ENCODE data around the gene TDRD7. TPM values are rescaled to one million over a fixed set of nuclear protein-coding genes. Genes with fewer than 3 reads are reported as not detected.

TDRD7 gene
- total RNA-seq, 1 donor from 2014 or later: 20.4 TPM

- no peak overlapping the region for H3K27ac ChIP-seq (ENCODE audit: low read depth, low read length)
- peaks cover 10% of the 10 kb centered on the region for H3K27me3 ChIP-seq (ENCODE audit: insufficient read depth, low read length)
- no peaks in the 10 kb centered on the region for H3K27me3 Mint-ChIP-seq (ENCODE audit: low read depth, unreplicated experiment)
- no peaks in the 10 kb centered on the region for H3K36me3 Mint-ChIP-seq (ENCODE audit: low read depth, unreplicated experiment)
- H4K20me1 ChIP-seq (ENCODE audit: insufficient read depth, low read length): no peaks in the 10 kb centered on the region
- no peaks in the 10 kb centered on the region for H3K4me1 ChIP-seq (ENCODE audit: insufficient read depth, low read length)
- peaks cover 8% of the 10 kb centered on the region for H3K4me1 Mint-ChIP-seq (ENCODE audit: low read depth, unreplicated experiment)
- H3K4me3 ChIP-seq (ENCODE audit: insufficient read depth, low read depth, low read length): no peak overlapping the region
- H2AFZ ChIP-seq (ENCODE audit: low read depth, low read length): no peak overlapping the region
- no peaks in the 10 kb centered on the region for H3K9me3 ChIP-seq (ENCODE audit: insufficient read depth, low read depth, low read length)
- H3K9ac ChIP-seq (ENCODE audit: low read length): no peak overlapping the region
- no peak overlapping the region for H3K27ac Mint-ChIP-seq (ENCODE audit: unreplicated experiment)
- TF ChIP-seq, protein P1, sequence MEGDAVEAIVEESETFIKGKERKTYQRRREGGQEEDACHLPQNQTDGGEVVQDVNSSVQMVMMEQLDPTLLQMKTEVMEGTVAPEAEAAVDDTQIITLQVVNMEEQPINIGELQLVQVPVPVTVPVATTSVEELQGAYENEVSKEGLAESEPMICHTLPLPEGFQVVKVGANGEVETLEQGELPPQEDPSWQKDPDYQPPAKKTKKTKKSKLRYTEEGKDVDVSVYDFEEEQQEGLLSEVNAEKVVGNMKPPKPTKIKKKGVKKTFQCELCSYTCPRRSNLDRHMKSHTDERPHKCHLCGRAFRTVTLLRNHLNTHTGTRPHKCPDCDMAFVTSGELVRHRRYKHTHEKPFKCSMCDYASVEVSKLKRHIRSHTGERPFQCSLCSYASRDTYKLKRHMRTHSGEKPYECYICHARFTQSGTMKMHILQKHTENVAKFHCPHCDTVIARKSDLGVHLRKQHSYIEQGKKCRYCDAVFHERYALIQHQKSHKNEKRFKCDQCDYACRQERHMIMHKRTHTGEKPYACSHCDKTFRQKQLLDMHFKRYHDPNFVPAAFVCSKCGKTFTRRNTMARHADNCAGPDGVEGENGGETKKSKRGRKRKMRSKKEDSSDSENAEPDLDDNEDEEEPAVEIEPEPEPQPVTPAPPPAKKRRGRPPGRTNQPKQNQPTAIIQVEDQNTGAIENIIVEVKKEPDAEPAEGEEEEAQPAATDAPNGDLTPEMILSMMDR (IDR thresholded peaks at IDR 0.05; ENCODE audit: insufficient read depth, low read depth, low read length): no peak
- no peak for TF ChIP-seq EZH2 (IDR thresholded peaks at IDR 0.05; ENCODE audit: insufficient read depth, low read length)
- no peaks in the 10 kb centered on the region for H3K36me3 ChIP-seq (ENCODE audit: insufficient read depth, low read length)
- H3K4me2 ChIP-seq (ENCODE audit: low read length): no peak overlapping the region
- H3K4me3 Mint-ChIP-seq (ENCODE audit: unreplicated experiment): peak overlapping the region; percentile 87
- FAIRE-seq (no peak), DNase-seq (ENCODE audit: low read depth) (no peak)
- H3K9me3 Mint-ChIP-seq (ENCODE audit: unreplicated experiment): peaks cover 2% of the 10 kb centered on the region
- H3K79me2 ChIP-seq (ENCODE audit: insufficient read depth, low read length): no peaks in the 10 kb centered on the region
Measured at GRCh38 chr9:97413462-97413861, 1.6 kb downstream of the TDRD7 start.

DNA sequence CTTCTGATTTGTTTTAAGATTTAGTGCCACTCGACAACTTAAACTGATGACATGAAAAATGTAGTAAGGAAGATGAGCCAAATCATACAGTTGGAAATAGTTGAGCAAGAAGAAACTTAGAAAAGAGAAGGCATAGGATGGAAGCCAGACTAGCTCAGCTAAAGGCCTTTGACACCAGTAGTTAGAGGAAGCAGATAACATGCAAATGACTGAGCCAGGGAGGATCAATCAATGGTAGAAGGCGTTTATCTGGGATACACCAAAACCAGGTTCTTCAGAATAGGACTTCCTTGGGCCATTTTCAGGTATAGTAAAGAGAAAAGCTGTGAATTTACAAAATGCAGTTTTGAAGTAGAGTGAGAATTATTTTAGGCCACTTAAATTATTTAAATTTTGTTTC is 3.2 kb downstream of the TDRD7 start:
- Histone ChIP-seq H2AFZ (ENCODE audit: low read depth, low read length) (no peak overlapping the region), H3K4me2 (ENCODE audit: low read length) (no peak overlapping the region), H3K4me1 (ENCODE audit: insufficient read depth, low read length) (peaks cover 6% of the 10 kb centered on the region), H3K9ac (ENCODE audit: low read length) (no peak overlapping the region), H3K9me3 (ENCODE audit: insufficient read depth, low read depth, low read length) (no peaks in the 10 kb centered on the region), H4K20me1 (ENCODE audit: insufficient read depth, low read length) (peaks cover 4% of the 10 kb centered on the region), H3K36me3 (ENCODE audit: insufficient read depth, low read length) (no peaks in the 10 kb centered on the region), H3K27ac (ENCODE audit: low read depth, low read length) (no peak overlapping the region), H3K4me3 (ENCODE audit: insufficient read depth, low read depth, low read length) (no peak overlapping the region), H3K79me2 (ENCODE audit: insufficient read depth, low read length) (no peaks in the 10 kb centered on the region), H3K27me3 (ENCODE audit: insufficient read depth, low read length) (no peaks in the 10 kb centered on the region)
- TF ChIP-seq, protein P1 (IDR thresholded peaks at IDR 0.05; ENCODE audit: insufficient read depth, low read depth, low read length): no peak
- no peak for TF ChIP-seq EZH2 (IDR thresholded peaks at IDR 0.05; ENCODE audit: insufficient read depth, low read length)
- no peak overlapping the region for H3K4me3 Mint-ChIP-seq (ENCODE audit: unreplicated experiment)
- no peak overlapping the region for H3K27ac Mint-ChIP-seq (ENCODE audit: unreplicated experiment)
- H3K9me3 Mint-ChIP-seq (ENCODE audit: unreplicated experiment): no peaks in the 10 kb centered on the region
- no peaks in the 10 kb centered on the region for H3K27me3 Mint-ChIP-seq (ENCODE audit: low read depth, unreplicated experiment)
- DNase-seq (ENCODE audit: low read depth) (no peak), FAIRE-seq (no peak)
- no peaks in the 10 kb centered on the region for H3K36me3 Mint-ChIP-seq (ENCODE audit: low read depth, unreplicated experiment)
- peaks cover 23% of the 10 kb centered on the region for H3K4me1 Mint-ChIP-seq (ENCODE audit: low read depth, unreplicated experiment)

DNA sequence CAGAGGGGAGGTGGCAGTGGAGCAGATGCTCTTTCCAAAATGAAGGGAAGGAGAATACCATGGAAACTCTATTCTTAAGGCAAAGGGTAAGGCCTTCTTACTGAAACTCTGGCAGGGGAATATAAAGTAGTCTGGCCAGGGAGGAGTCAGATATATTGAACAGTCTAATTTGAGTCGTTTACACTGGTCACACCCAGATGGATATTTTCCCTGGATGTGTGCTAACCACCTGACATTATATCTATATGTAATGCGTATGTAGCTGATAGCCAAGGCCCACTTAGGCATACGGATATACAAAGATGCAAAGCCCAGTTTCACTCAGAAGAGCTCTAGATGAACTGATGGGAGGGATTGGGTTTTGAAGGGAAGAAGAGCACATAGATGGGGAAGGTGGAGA is 7.0 kb downstream of the TDRD7 start:
- FAIRE-seq: no peak
- Mint-ChIP-seq H3K4me1 (ENCODE audit: low read depth, unreplicated experiment) (peaks cover 23% of the 10 kb centered on the region), H3K27ac (ENCODE audit: unreplicated experiment) (no peak overlapping the region), H3K27me3 (ENCODE audit: low read depth, unreplicated experiment) (no peaks in the 10 kb centered on the region), H3K9me3 (ENCODE audit: unreplicated experiment) (peaks cover 2% of the 10 kb centered on the region), H3K4me3 (ENCODE audit: unreplicated experiment) (no peak overlapping the region), H3K36me3 (ENCODE audit: low read depth, unreplicated experiment) (peaks cover 2% of the 10 kb centered on the region)
- Histone ChIP-seq H3K4me1 (ENCODE audit: insufficient read depth, low read length) (peaks cover 6% of the 10 kb centered on the region), H2AFZ (ENCODE audit: low read depth, low read length) (no peak overlapping the region), H3K9ac (ENCODE audit: low read length) (no peak overlapping the region), H3K79me2 (ENCODE audit: insufficient read depth, low read length) (no peaks in the 10 kb centered on the region), H3K9me3 (ENCODE audit: insufficient read depth, low read depth, low read length) (no peaks in the 10 kb centered on the region), H3K27me3 (ENCODE audit: insufficient read depth, low read length) (no peaks in the 10 kb centered on the region), H3K36me3 (ENCODE audit: insufficient read depth, low read length) (no peaks in the 10 kb centered on the region), H4K20me1 (ENCODE audit: insufficient read depth, low read length) (peaks cover 4% of the 10 kb centered on the region), H3K4me2 (ENCODE audit: low read length) (no peak overlapping the region), H3K27ac (ENCODE audit: low read depth, low read length) (no peak overlapping the region), H3K4me3 (ENCODE audit: insufficient read depth, low read depth, low read length) (no peak overlapping the region)
- DNase-seq (ENCODE audit: low read depth): no peak
- no peak for TF ChIP-seq EZH2 (IDR thresholded peaks at IDR 0.05; ENCODE audit: insufficient read depth, low read length)
- TF ChIP-seq, protein P1 (IDR thresholded peaks at IDR 0.05; ENCODE audit: insufficient read depth, low read depth, low read length): no peak
